T47D (cell line): ENCODE results near the gene IPO7.

Experiments
- DNase-seq, 2 experiments: peaks; one replicate each; pipeline versions ENCODE4 v3.0.0 to v3.0.0-alpha.2; 2011 to 2012; ENCODE audit warnings: low read depth in 1 of 2, low spot score in 1 of 2
- JUND ChIP-seq: IDR thresholded peaks from 2 replicates; pipeline ENCODE4 v1.6.1; 2012; ENCODE audit warnings: low read depth
- in situ Hi-C: cut with HindIII; loops from 2 replicates; pipeline ENCODE4 v1.10.0; 2016; ENCODE audit warnings: low sequenced_read_pairs, low pct_unique_long_range_greater_than_20kb

IPO7 gene

DNA sequence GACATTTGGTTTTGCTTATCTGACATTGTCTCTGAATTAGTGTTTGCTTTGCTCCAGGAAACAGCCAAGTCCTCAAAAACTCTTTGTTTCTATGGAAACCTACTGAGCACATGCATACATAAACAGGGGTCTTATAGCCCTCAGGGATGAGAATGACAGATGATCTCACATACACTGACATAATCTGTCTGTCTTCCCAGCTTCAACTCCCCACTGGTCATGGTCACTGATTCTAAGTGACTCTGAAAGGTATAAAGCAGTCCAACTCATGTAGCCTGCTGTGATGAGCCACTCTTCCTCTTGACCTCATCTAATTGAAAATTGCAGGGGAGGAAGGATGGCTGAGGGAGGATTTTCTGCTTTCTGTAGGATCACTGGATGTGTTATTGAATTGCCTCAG, 89.0 kb downstream of the IPO7 start:
- no peak for DNase-seq
- in situ Hi-C loops: no loop called here
- no peak for TF ChIP-seq JUND

- no peak for DNase-seq
- in situ Hi-C loops: no loop called here
- TF ChIP-seq JUND: no peak
These were observed 95.4 kb downstream of the IPO7 start for GRCh38 chr11:9479899-9480298.

DNA sequence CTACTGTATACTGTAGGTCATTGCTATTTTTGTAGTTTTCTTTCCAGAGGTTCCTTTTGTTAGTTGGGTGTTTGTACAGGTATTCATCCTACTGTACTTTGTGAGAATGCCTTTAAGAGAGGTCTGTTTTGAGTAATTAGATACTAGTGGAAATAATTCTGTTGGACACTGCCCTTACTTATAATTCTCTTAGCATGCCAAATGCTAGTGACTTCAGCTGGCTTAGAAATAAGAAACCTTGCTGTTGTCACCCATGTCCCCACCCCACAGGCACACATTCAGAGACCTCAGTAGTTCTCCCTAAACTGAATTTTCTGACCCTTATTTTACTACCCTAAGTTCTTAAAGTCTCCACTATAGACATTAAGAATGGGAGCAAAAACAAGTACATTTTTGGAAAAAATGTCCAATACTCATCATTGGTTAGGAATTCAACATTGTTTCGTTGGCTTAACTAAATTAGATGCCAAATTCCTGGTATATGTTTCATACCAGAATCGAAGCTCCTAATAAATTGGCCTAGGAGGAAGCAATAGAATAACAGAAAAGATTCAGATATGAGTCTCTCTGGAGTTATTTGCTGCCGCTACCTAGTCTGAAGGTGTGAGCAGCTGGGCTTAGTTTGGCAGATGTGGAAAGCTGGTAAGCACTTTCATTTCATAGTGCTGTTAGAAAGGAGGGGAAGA, 104.8 kb downstream of the IPO7 start:
- in situ Hi-C loops: no loop called here
- no peak for DNase-seq
- no peak for TF ChIP-seq JUND

- in situ Hi-C loops: no loop called here
- TF ChIP-seq JUND: no peak
- no peak for DNase-seq
These were observed 105.9 kb downstream of the IPO7 start for GRCh38 chr11:9490376-9490775.

DNA sequence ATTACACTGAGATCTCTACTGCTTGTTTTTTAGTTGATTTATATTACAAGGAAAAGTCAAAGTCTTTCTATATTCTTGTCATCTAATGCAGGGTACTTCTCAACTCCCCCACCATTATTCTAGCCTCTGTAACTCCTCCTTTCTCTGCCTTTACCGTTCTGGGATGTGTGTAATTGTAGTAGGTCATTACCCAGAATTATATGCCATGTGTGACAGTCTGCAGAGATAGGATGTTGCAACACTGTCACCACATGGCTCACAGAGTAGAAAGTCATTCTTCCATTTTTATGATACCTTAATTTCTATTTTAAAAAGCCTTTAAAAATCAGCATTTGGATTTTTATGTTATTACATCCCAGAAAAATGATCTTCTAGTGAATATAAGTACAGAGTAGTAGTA, 109.0 kb downstream of the IPO7 start:
- no peak for DNase-seq
- TF ChIP-seq JUND: no peak
- in situ Hi-C loops: no loop called here

GRCh38 chr11:9494316-9494715, 109.9 kb downstream of the IPO7 start:
- TF ChIP-seq JUND: no peak
- in situ Hi-C loops: no loop called here
- DNase-seq: no peak

DNA sequence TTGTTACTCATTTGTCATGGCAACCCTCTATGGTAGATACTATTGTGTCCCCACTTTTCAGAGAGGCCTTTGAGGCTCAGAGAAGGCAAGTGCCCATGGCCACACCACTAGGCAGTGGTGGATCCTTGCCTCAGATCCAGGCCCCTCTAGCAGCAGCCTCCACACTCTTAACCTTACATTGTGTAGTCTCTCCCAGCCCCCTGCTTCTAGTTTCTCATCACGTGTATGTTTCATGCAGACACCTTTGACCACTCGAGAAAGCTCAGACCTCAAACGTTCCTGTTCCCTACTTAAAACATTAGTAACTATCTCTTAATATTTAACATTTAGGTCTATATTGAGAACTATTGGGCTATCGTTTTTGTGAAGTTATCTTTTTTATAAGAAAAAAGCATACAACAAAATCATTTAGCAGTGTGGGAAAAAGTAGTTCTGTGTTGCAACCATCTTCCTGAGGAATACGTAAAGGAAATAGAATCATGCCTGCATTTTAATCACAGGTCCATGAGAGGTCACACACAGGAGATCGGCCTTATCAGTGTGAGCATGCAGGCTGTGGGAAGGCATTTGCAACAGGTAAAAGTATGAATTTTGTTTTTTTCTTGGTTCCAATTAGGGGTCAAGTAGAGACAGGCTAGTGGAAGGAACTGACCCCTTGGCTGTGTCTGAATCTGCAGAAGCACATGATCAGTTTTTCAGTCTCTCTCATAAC, 111.5 kb downstream of the IPO7 start:
- TF ChIP-seq JUND: no peak
- in situ Hi-C loops: no loop called here
- DNase-seq: no peak
